GM23338 (cell line): ENCODE measurements around the gene WNT9A. TPM values are rescaled to one million over a fixed set of nuclear protein-coding genes. Genes with fewer than 3 reads are reported as not detected.
A peak's percentile ranks its signal among the peaks of the same experiment; 100 is the strongest.

Experiments
- ATAC-seq: fragments of 200-7000 bp; cut with Tn5 transposase; 3 replicates; pipeline ENCODE4 v1.9.1; 2020
- DNase-seq: peaks from one replicate; pipeline ENCODE4 v3.0.0-alpha.2; 2015; ENCODE audit warnings: low spot score
- H2AFZ ChIP-seq: fragments of 200-600 bp; sonication (generic); 2 replicates; pipeline ENCODE4 v1.8.0; 2016; ENCODE audit warnings: antibody characterized with exemption, mild to moderate bottlenecking, moderate library complexity
- H3F3A ChIP-seq: fragments of 200-600 bp; sonication (generic); replicated peaks from 2 replicates; pipeline ENCODE4 v1.8.0; 2017; ENCODE audit warnings: antibody characterized with exemption, mixed run types, low read depth
- H3K27ac ChIP-seq: fragments of 200-600 bp; sonication (generic); 2 replicates; pipeline ENCODE4 v1.6.1; 2016; ENCODE audit warnings: low read depth
- H3K27me3 ChIP-seq: fragments of 200-600 bp; sonication (generic); 2 replicates; pipeline ENCODE4 v1.8.0; 2016; ENCODE audit warnings: mild to moderate bottlenecking, mixed run types, moderate library complexity; ENCODE audit not compliant: insufficient read depth
- H3K36me3 ChIP-seq: fragments of 200-600 bp; sonication (generic); 2 replicates; pipeline ENCODE4 v1.8.0; 2016; ENCODE audit warnings: mild to moderate bottlenecking; ENCODE audit not compliant: insufficient read depth
- H3K4me1 ChIP-seq: fragments of 200-600 bp; sonication (generic); 2 replicates; pipeline ENCODE4 v1.8.0; 2016; ENCODE audit warnings: mild to moderate bottlenecking, moderate library complexity; ENCODE audit not compliant: insufficient read depth
- H3K4me2 ChIP-seq: fragments of 200-600 bp; sonication (generic); 2 replicates; pipeline ENCODE4 v1.7.1; 2017; ENCODE audit warnings: mixed run types
- H3K4me3 ChIP-seq: fragments of 200-600 bp; sonication (generic); 2 replicates; pipeline ENCODE4 v1.6.1; 2016; ENCODE audit warnings: mixed run types
- H3K79me2 ChIP-seq: fragments of 200-600 bp; sonication (generic); replicated peaks from 2 replicates; pipeline ENCODE4 v1.8.0; 2017; ENCODE audit warnings: mild to moderate bottlenecking; ENCODE audit not compliant: insufficient read depth
- H3K9me2 ChIP-seq: fragments of 200-600 bp; sonication (generic); 2 replicates; pipeline ENCODE4 v1.8.0; 2017; ENCODE audit not compliant: insufficient read depth
- H4K20me1 ChIP-seq: fragments of 200-600 bp; sonication (generic); replicated peaks from 2 replicates; pipeline ENCODE4 v1.8.0; 2017; ENCODE audit warnings: mild to moderate bottlenecking; ENCODE audit not compliant: insufficient read depth
- H3K27ac Mint-ChIP-seq: 2 replicates; pipeline ENCODE4 v1.8.0; 2020; ENCODE audit warnings: inconsistent platforms, mild to moderate bottlenecking, moderate library complexity, mixed read lengths
- H3K27me3 Mint-ChIP-seq: 3 replicates; pipeline ENCODE4 v1.8.0; 2022; ENCODE audit warnings: low read depth, mild to moderate bottlenecking, moderate library complexity, mixed read lengths, inconsistent platforms; ENCODE audit not compliant: insufficient read depth, poor library complexity
- H3K36me3 Mint-ChIP-seq: 3 replicates; pipeline ENCODE4 v1.8.0; 2021; ENCODE audit warnings: low read depth, mild to moderate bottlenecking, inconsistent platforms, moderate library complexity, mixed read lengths
- H3K4me1 Mint-ChIP-seq: 3 replicates; pipeline ENCODE4 v1.8.0; 2020; ENCODE audit warnings: mild to moderate bottlenecking, inconsistent platforms, mixed read lengths
- H3K4me3 Mint-ChIP-seq: 3 replicates; pipeline ENCODE4 v1.8.0; 2021; ENCODE audit warnings: moderate library complexity, mild to moderate bottlenecking, inconsistent platforms, mixed read lengths
- H3K9me3 Mint-ChIP-seq: 3 replicates; pipeline ENCODE4 v1.8.0; 2020; ENCODE audit warnings: moderate library complexity, mild to moderate bottlenecking, inconsistent platforms, mixed read lengths
- CREB1 ChIP-seq: fragments of 250-450 bp; sonication (Bioruptor Pico); IDR thresholded peaks from 2 replicates; pipeline ENCODE4 v1.5.0; 2020; ENCODE audit warnings: low read depth, mild to moderate bottlenecking, moderate library complexity
- EZH2 ChIP-seq: fragments of 200-600 bp; sonication (generic); IDR thresholded peaks from one replicate; pipeline ENCODE4 v1.8.0; 2017; ENCODE audit warnings: antibody characterized with exemption, mild to moderate bottlenecking, low read depth; ENCODE audit not compliant: unreplicated experiment
- POLR2AphosphoS5 ChIP-seq: IDR thresholded peaks from 2 replicates; pipeline ENCODE4 v1.6.1; 2016; ENCODE audit warnings: antibody characterized with exemption, low read depth
- ZNF331 ChIP-seq: fragments of 250-450 bp; sonication (Bioruptor Pico); IDR thresholded peaks from 2 replicates; pipeline ENCODE4 v1.5.0; 2020; ENCODE audit warnings: low read depth, mild to moderate bottlenecking, moderate library complexity
- ZNF462 ChIP-seq: fragments of 250-450 bp; sonication (Bioruptor Pico); IDR thresholded peaks from 2 replicates; pipeline ENCODE4 v1.5.0; 2020; ENCODE audit warnings: mild to moderate bottlenecking, moderate library complexity
- polyA plus RNA-seq: library from polyadenylated mRNA; unstranded; fragments of >200 nt; fragmentation: Nextera tagmentation; extraction: Ambion mirVana; gene quantifications from 2 replicates; pipeline ENCODE4 v1.2.1, GENCODE V29; 2016
- total RNA-seq: library from RNA; depleted of rRNA; stranded (reverse); fragments of >200 nt; shearing (Covaris generic); gene quantifications from 2 replicates; pipeline ENCODE4 v1.2.3, GENCODE V29; 2014

The WNT9A gene
- total and polyA plus RNA-seq, 2 experiments from 2014 or later: 0.06 to 2.0 TPM

DNA sequence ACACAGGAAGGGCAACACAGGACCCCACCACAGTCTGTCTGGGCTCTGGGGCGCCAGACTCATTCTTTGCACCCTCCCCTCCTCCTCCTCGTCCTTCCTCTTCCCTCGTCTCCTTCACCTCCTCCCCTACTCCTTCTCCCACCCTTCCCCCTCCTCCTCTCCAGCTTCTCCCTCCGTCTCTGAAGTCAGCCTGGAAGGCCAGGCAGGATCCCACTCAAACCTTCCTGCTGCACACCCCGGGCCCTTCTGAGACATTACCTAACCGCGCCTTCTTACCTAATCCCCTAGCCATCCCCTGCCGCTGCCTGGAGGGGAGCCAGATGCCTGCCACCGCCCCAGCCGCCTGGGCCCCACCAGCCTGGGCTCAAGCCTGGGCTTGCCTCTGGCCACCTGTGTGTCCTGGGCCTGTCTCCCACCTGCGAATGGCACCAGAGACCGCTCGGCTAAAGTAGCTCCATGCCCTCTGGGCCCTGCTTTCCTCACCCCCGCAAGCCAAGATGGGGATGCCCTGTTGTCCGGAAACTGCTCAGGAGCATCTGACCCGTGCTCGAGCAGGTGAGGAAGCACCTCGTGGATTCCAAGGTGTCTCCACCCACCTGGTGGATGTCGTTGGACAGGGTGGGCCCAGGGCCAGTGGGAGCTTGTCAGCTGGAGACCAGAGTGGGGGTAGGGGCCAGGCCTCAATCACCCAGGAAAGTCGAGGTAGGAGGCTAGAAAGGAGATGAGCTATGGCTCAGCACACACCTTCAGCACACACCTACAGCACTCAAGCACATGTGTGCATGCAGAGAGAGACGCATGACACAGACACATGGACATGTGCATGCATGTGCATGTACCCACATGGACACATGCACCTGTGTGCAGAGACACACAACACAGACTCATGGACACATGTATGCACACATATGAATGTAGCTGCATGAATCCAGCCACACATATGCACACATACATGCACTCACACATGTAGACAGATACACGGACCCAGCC is 31.9 kb downstream of the WNT9A start:
- ATAC-seq (peak; percentile 36), DNase-seq (no peak)
- H3F3A ChIP-seq: no peaks in the 10 kb centered on the region
- no peaks in the 10 kb centered on the region for H3K9me3 Mint-ChIP-seq
- H3K4me2 ChIP-seq: no peak overlapping the region
- no peaks in the 10 kb centered on the region for H4K20me1 ChIP-seq
- H3K27me3 Mint-ChIP-seq: peaks cover 8% of the 10 kb centered on the region
- no peak overlapping the region for H3K27ac ChIP-seq
- H3K4me1 Mint-ChIP-seq: peaks cover 32% of the 10 kb centered on the region
- no peak overlapping the region for H3K4me3 ChIP-seq
- peaks cover 18% of the 10 kb centered on the region for H3K4me1 ChIP-seq
- no peak for TF ChIP-seq ZNF331 (CRISPR knock-in tag)
- H3K36me3 Mint-ChIP-seq: no peaks in the 10 kb centered on the region
- no peaks in the 10 kb centered on the region for H3K9me2 ChIP-seq
- no peaks in the 10 kb centered on the region for H3K79me2 ChIP-seq
- H3K27ac Mint-ChIP-seq: no peak overlapping the region
- H3K4me3 Mint-ChIP-seq: no peak overlapping the region
- no peaks in the 10 kb centered on the region for H3K36me3 ChIP-seq
- no peaks in the 10 kb centered on the region for H3K27me3 ChIP-seq
- H2AFZ ChIP-seq: peak overlapping the region; percentile 63; the same call in 1 of the 2 replicates

DNA sequence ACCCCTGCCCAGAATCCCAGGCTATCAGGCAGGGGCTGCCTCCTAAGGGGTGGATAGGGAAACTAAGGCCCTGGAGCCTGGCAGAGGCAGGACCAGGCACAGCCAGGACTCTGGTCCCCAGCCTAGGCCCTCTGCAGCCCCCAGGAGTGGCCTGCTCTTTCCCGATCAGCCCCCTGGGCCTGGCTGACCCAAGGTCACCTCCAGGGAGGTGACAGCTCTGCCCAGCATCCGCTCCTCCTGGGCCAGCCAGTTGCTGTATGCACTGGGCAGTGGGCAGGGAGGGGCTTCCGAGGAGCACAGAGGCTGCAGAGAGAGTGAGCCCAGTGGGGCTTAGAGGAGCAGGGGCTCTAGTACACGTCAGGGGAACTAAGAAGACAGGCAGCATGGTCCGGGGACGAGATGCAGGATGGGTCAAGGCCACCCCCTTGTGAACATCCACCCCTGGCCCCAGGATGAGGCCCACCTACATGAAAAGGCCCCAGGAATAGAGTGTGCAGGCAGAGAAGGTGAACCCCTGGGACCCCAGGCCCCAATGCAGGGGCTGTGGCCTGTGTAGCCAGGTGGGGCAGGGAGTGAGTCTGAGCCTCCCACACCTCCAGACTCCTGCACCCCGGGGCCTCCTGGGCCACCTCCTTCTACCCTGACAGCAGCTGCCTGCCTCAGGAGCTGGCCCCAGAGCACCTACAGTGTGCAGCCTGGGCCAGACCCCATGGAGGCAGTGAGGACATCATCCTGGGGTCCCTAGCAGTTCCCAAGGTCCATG is 32.8 kb downstream of the WNT9A start:
- peaks cover 18% of the 10 kb centered on the region for H3K4me1 ChIP-seq
- no peak overlapping the region for H3K4me3 Mint-ChIP-seq
- peaks cover 37% of the 10 kb centered on the region for H3K4me1 Mint-ChIP-seq
- no peaks in the 10 kb centered on the region for H3K9me3 Mint-ChIP-seq
- no peaks in the 10 kb centered on the region for H3K36me3 ChIP-seq
- H4K20me1 ChIP-seq: no peaks in the 10 kb centered on the region
- no peak overlapping the region for H3K27ac ChIP-seq
- no peak overlapping the region for H3K27ac Mint-ChIP-seq
- H3K27me3 ChIP-seq: no peaks in the 10 kb centered on the region
- H3K79me2 ChIP-seq: no peaks in the 10 kb centered on the region
- H3K4me3 ChIP-seq: no peak overlapping the region
- H3K36me3 Mint-ChIP-seq: no peaks in the 10 kb centered on the region
- TF ChIP-seq EZH2 (no peak), ZNF462 (CRISPR knock-in tag) (no peak), CREB1 (CRISPR knock-in tag) (no peak), POLR2AphosphoS5 (no peak)
- ATAC-seq (no peak), DNase-seq (no peak)
- no peaks in the 10 kb centered on the region for H3K9me2 ChIP-seq
- H3F3A ChIP-seq: no peaks in the 10 kb centered on the region
- no peak overlapping the region for H3K4me2 ChIP-seq
- peak overlapping the region; percentile 63; the same call in 1 of the 2 replicates for H2AFZ ChIP-seq
- H3K27me3 Mint-ChIP-seq: peaks cover 11% of the 10 kb centered on the region
